Measurements from ENCODE around the gene ADAMTSL3.

Gene ADAMTSL3

GRCh38 chr15:83793069-83793468 lies 139.1 kb downstream of the ADAMTSL3 start:
- no peaks in the 10 kb centered on the region for H3K4me1 ChIP-seq (ENCODE audit: control insufficient read depth, insufficient read depth, low read length)
- no peaks in the 10 kb centered on the region for H3K27me3 ChIP-seq (ENCODE audit: control insufficient read depth, insufficient read depth, low read length)
- H3K36me3 ChIP-seq (ENCODE audit: control insufficient read depth, insufficient read depth, low read length): no peaks in the 10 kb centered on the region
- H3K27ac ChIP-seq (ENCODE audit: low read depth, low read length): no peak overlapping the region
- no peaks in the 10 kb centered on the region for H3K9me3 ChIP-seq (ENCODE audit: control insufficient read depth, insufficient read depth, low read depth, low read length)
- H3K9ac ChIP-seq (ENCODE audit: low read length): no peak overlapping the region
- no peak overlapping the region for H3K4me3 ChIP-seq (ENCODE audit: low read depth, low read length)

- H3K4me3 ChIP-seq (ENCODE audit: low read depth, low read length): no peak overlapping the region
- no peak overlapping the region for H3K9ac ChIP-seq (ENCODE audit: low read length)
- H3K27ac ChIP-seq (ENCODE audit: low read depth, low read length): no peak overlapping the region
These were observed 140.3 kb downstream of the ADAMTSL3 start for GRCh38 chr15:83794209-83794608.

GRCh38 chr15:83809345-83809744 lies 155.4 kb downstream of the ADAMTSL3 start:
- H3K4me1 ChIP-seq (ENCODE audit: control insufficient read depth, insufficient read depth, low read length): no peaks in the 10 kb centered on the region
- H3K9me3 ChIP-seq (ENCODE audit: control insufficient read depth, insufficient read depth, low read depth, low read length): peaks cover 3% of the 10 kb centered on the region; the same call in 1 of the 2 replicates
- no peak overlapping the region for H3K9ac ChIP-seq (ENCODE audit: low read length)
- H3K4me3 ChIP-seq (ENCODE audit: low read depth, low read length): no peak overlapping the region
- H3K27ac ChIP-seq (ENCODE audit: low read depth, low read length): no peak overlapping the region
- H3K36me3 ChIP-seq (ENCODE audit: control insufficient read depth, insufficient read depth, low read length): no peaks in the 10 kb centered on the region
- no peaks in the 10 kb centered on the region for H3K27me3 ChIP-seq (ENCODE audit: control insufficient read depth, insufficient read depth, low read length)

More at GRCh38 chr15:83794209-83794608, 140.3 kb downstream of the ADAMTSL3 start:
- H3K4me1 ChIP-seq (ENCODE audit: control insufficient read depth, insufficient read depth, low read length): no peaks in the 10 kb centered on the region
- H3K27me3 ChIP-seq (ENCODE audit: control insufficient read depth, insufficient read depth, low read length): no peaks in the 10 kb centered on the region
- no peaks in the 10 kb centered on the region for H3K36me3 ChIP-seq (ENCODE audit: control insufficient read depth, insufficient read depth, low read length)
- H3K9me3 ChIP-seq (ENCODE audit: control insufficient read depth, insufficient read depth, low read depth, low read length): no peaks in the 10 kb centered on the region

GRCh38 chr15:83810110-83810509 lies 156.2 kb downstream of the ADAMTSL3 start:
- H3K27ac ChIP-seq (ENCODE audit: low read depth, low read length): no peak overlapping the region
- H3K36me3 ChIP-seq (ENCODE audit: control insufficient read depth, insufficient read depth, low read length): no peaks in the 10 kb centered on the region

GRCh38 chr15:83813682-83814081 lies 159.8 kb downstream of the ADAMTSL3 start:
- Histone ChIP-seq H3K27me3 (ENCODE audit: control insufficient read depth, insufficient read depth, low read length) (no peaks in the 10 kb centered on the region), H3K36me3 (ENCODE audit: control insufficient read depth, insufficient read depth, low read length) (no peaks in the 10 kb centered on the region), H3K9ac (ENCODE audit: low read length) (no peak overlapping the region), H3K27ac (ENCODE audit: low read depth, low read length) (no peak overlapping the region), H3K4me1 (ENCODE audit: control insufficient read depth, insufficient read depth, low read length) (no peaks in the 10 kb centered on the region), H3K4me3 (ENCODE audit: low read depth, low read length) (no peak overlapping the region), H3K9me3 (ENCODE audit: control insufficient read depth, insufficient read depth, low read depth, low read length) (no peaks in the 10 kb centered on the region)

More at GRCh38 chr15:83810110-83810509, 156.2 kb downstream of the ADAMTSL3 start:
- Histone ChIP-seq H3K27me3 (ENCODE audit: control insufficient read depth, insufficient read depth, low read length) (no peaks in the 10 kb centered on the region), H3K9me3 (ENCODE audit: control insufficient read depth, insufficient read depth, low read depth, low read length) (peaks cover 3% of the 10 kb centered on the region; the same call in 1 of the 2 replicates), H3K4me3 (ENCODE audit: low read depth, low read length) (no peak overlapping the region), H3K4me1 (ENCODE audit: control insufficient read depth, insufficient read depth, low read length) (no peaks in the 10 kb centered on the region), H3K9ac (ENCODE audit: low read length) (no peak overlapping the region)

- Histone ChIP-seq H3K27ac (ENCODE audit: low read depth, low read length) (no peak overlapping the region), H3K9ac (ENCODE audit: low read length) (no peak overlapping the region), H3K4me3 (ENCODE audit: low read depth, low read length) (no peak overlapping the region), H3K27me3 (ENCODE audit: control insufficient read depth, insufficient read depth, low read length) (no peaks in the 10 kb centered on the region), H3K9me3 (ENCODE audit: control insufficient read depth, insufficient read depth, low read depth, low read length) (no peaks in the 10 kb centered on the region), H3K4me1 (ENCODE audit: control insufficient read depth, insufficient read depth, low read length) (no peaks in the 10 kb centered on the region), H3K36me3 (ENCODE audit: control insufficient read depth, insufficient read depth, low read length) (no peaks in the 10 kb centered on the region)
These were observed 161.6 kb downstream of the ADAMTSL3 start for GRCh38 chr15:83815506-83815905.

GRCh38 chr15:83816124-83816883 lies 162.4 kb downstream of the ADAMTSL3 start:
- Histone ChIP-seq H3K27ac (ENCODE audit: low read depth, low read length) (no peak overlapping the region), H3K36me3 (ENCODE audit: control insufficient read depth, insufficient read depth, low read length) (no peaks in the 10 kb centered on the region), H3K4me1 (ENCODE audit: control insufficient read depth, insufficient read depth, low read length) (no peaks in the 10 kb centered on the region), H3K27me3 (ENCODE audit: control insufficient read depth, insufficient read depth, low read length) (no peaks in the 10 kb centered on the region), H3K9me3 (ENCODE audit: control insufficient read depth, insufficient read depth, low read depth, low read length) (no peaks in the 10 kb centered on the region), H3K4me3 (ENCODE audit: low read depth, low read length) (no peak overlapping the region), H3K9ac (ENCODE audit: low read length) (no peak overlapping the region)

- Histone ChIP-seq H3K4me1 (ENCODE audit: control insufficient read depth, insufficient read depth, low read length) (no peaks in the 10 kb centered on the region), H3K4me3 (ENCODE audit: low read depth, low read length) (no peak overlapping the region), H3K9ac (ENCODE audit: low read length) (no peak overlapping the region), H3K27ac (ENCODE audit: low read depth, low read length) (no peak overlapping the region), H3K36me3 (ENCODE audit: control insufficient read depth, insufficient read depth, low read length) (no peaks in the 10 kb centered on the region), H3K9me3 (ENCODE audit: control insufficient read depth, insufficient read depth, low read depth, low read length) (0 out of 2 replicates have a peak, but pooled peaks cover 5% of the 10 kb centered on the region), H3K27me3 (ENCODE audit: control insufficient read depth, insufficient read depth, low read length) (no peaks in the 10 kb centered on the region)
These were observed 164.7 kb downstream of the ADAMTSL3 start for GRCh38 chr15:83818591-83818990.

GRCh38 chr15:83830381-83830780 lies 176.5 kb downstream of the ADAMTSL3 start:
- no peaks in the 10 kb centered on the region for H3K36me3 ChIP-seq (ENCODE audit: control insufficient read depth, insufficient read depth, low read length)
- no peak overlapping the region for H3K4me3 ChIP-seq (ENCODE audit: low read depth, low read length)
- peaks cover 6% of the 10 kb centered on the region; the same call in 1 of the 2 replicates for H3K9me3 ChIP-seq (ENCODE audit: control insufficient read depth, insufficient read depth, low read depth, low read length)
- H3K27me3 ChIP-seq (ENCODE audit: control insufficient read depth, insufficient read depth, low read length): no peaks in the 10 kb centered on the region
- H3K9ac ChIP-seq (ENCODE audit: low read length): no peak overlapping the region
- peaks cover under 1% of the 10 kb centered on the region; the same call in 1 of the 2 replicates for H3K4me1 ChIP-seq (ENCODE audit: control insufficient read depth, insufficient read depth, low read length)
- H3K27ac ChIP-seq (ENCODE audit: low read depth, low read length): no peak overlapping the region

- Histone ChIP-seq H3K27ac (ENCODE audit: low read depth, low read length) (no peak overlapping the region), H3K4me1 (ENCODE audit: control insufficient read depth, insufficient read depth, low read length) (peaks cover 3% of the 10 kb centered on the region; the same call in 1 of the 2 replicates), H3K9me3 (ENCODE audit: control insufficient read depth, insufficient read depth, low read depth, low read length) (no peaks in the 10 kb centered on the region), H3K4me3 (ENCODE audit: low read depth, low read length) (no peak overlapping the region), H3K9ac (ENCODE audit: low read length) (no peak overlapping the region), H3K27me3 (ENCODE audit: control insufficient read depth, insufficient read depth, low read length) (no peaks in the 10 kb centered on the region), H3K36me3 (ENCODE audit: control insufficient read depth, insufficient read depth, low read length) (no peaks in the 10 kb centered on the region)
These were observed 179.6 kb downstream of the ADAMTSL3 start for GRCh38 chr15:83833569-83833968.

GRCh38 chr15:83835479-83835878 lies 181.6 kb downstream of the ADAMTSL3 start:
- Histone ChIP-seq H3K9me3 (ENCODE audit: control insufficient read depth, insufficient read depth, low read depth, low read length) (no peaks in the 10 kb centered on the region), H3K27ac (ENCODE audit: low read depth, low read length) (no peak overlapping the region), H3K36me3 (ENCODE audit: control insufficient read depth, insufficient read depth, low read length) (no peaks in the 10 kb centered on the region), H3K4me1 (ENCODE audit: control insufficient read depth, insufficient read depth, low read length) (peaks cover 3% of the 10 kb centered on the region; the same call in 1 of the 2 replicates), H3K4me3 (ENCODE audit: low read depth, low read length) (no peak overlapping the region), H3K27me3 (ENCODE audit: control insufficient read depth, insufficient read depth, low read length) (no peaks in the 10 kb centered on the region), H3K9ac (ENCODE audit: low read length) (no peak overlapping the region)
